ENCODE data around the gene SRRM3.
A peak's percentile ranks its signal among the peaks of the same experiment; 100 is the strongest.

The SRRM3 gene

DNA sequence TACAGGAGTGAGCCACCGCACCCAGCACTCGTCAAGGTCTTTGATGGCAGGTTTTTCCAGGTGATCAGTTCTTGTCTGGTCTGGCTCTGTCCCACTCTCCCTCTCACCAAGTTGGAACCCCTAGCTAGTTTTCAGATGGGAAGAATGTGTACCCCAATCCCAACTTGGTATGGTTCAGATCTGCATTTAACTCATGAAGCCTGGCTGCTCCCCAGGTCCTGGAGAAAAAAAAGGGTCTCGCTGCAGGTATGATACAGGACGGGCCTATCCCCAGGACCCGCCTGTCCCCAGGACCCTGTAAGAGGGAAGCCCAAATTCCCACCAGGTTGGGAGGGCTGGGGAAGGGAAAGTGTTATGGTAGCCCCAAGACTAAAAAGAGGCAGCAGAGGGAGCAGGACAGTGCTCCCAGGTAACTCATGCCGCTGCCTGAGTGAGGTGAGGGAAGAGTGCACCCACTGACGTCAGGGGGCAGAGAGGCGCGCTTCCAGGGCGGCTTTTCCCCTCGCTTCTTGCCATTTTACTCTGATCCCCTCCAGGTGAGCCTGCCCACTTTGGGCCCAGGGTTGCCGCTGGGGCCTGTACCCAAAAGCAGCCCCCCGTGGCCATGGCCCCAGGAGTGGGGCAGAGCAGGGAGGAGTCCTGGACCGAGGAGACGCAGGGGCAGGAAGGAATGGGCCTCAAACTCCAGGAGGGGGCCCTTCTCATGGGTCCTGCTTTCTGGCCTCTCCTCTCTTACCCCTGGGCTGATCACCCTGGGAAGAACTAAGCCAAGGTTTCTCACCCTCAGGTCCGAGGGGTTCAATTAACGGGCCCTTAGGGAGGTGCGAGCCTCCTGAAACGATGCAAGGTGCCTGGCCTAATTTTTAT is 36.4 kb upstream of the SRRM3 start:
- no peak for DNase-seq (ENCODE audit: low spot score)

DNA sequence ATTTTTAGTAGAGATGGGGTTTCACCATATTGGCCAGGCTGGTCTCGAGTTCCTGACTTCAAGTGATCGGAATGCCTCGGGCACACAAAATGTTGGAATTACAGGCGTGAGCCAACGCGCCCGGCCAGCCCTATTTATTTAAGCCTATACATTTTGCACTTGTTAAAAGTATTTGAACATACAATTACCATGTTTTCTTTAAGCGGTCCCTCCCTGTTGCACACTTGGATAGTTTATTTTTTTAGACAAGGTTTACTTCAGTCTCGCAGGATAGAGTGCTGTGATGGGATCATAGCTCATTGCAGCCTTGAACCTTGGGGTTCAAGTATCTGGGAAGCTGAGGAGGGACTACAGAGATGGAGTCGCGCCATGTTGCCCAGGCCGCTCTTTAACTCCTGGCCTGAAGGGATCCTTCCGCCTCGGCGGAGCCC is 35.7 kb upstream of the SRRM3 start:
- Histone ChIP-seq H4K8ac (ENCODE audit: low read depth, low read length) (no peak overlapping the region), H2AFZ (ENCODE audit: low read length) (peak overlapping the region; percentile 96), H2BK5ac (ENCODE audit: low read length) (no peak overlapping the region), H2AK5ac (ENCODE audit: low read depth, low read length) (no peak overlapping the region), H3K27me3 (ENCODE audit: control insufficient read depth in 3 of 3, insufficient read depth in 3 of 3, low read depth in 1 of 3, low read length in 3 of 3) (no peaks in the 10 kb centered on the region), H3K4me1 (ENCODE audit: control insufficient read depth in 2 of 2, insufficient read depth in 1 of 2, low read depth in 1 of 2, low read length in 2 of 2) (no peaks in the 10 kb centered on the region), H3K27ac (replicated peaks; ENCODE audit: low read length) (no peak overlapping the region), H3K79me1 (ENCODE audit: low read depth, low read length) (no peaks in the 10 kb centered on the region), H4K91ac (ENCODE audit: low read depth, low read length, poor library complexity) (no peak overlapping the region), H3K14ac (ENCODE audit: low read length) (no peak overlapping the region), H3K18ac (ENCODE audit: low read length) (peak overlapping the region; percentile 72), H2BK12ac (ENCODE audit: low read length) (no peak overlapping the region), H3K4ac (ENCODE audit: low read length) (no peak overlapping the region), H3K36me3 (replicated peaks in 1 of 2; ENCODE audit: control insufficient read depth in 2 of 2, insufficient read depth in 2 of 2, low read length in 2 of 2) (no peaks in the 10 kb centered on the region), H3K4me3 (ENCODE audit: low read length in 2 of 2) (peak overlapping the region in 1 of 2 donors; percentile 26), H3K4me2 (ENCODE audit: insufficient read depth, low read length, poor library complexity, severe bottlenecking) (no peak overlapping the region), H3K9ac (ENCODE audit: low read depth, low read length, poor library complexity) (no peak overlapping the region), H2BK15ac (ENCODE audit: low read length) (no peak overlapping the region), H3K23ac (ENCODE audit: low read depth, low read length, poor library complexity) (no peak overlapping the region), H3K9me3 (replicated peaks in 1 of 2; ENCODE audit: control insufficient read depth in 2 of 2, insufficient read depth in 1 of 2, low read depth in 1 of 2, low read length in 2 of 2) (no peaks in the 10 kb centered on the region), H2BK120ac (ENCODE audit: low read depth, low read length) (no peak overlapping the region)
- no CpG with 5 or more reads among the region's 15 CpGs for WGBS, 2 donors (ENCODE audit: extremely low coverage in 2 of 2, insufficient read length in 2 of 2, insufficient replicate concordance in 1 of 2)
- no peak for DNase-seq (ENCODE audit: low spot score)

More for the DNA sequence above, 36.4 kb upstream of the SRRM3 start:
- H3K23ac ChIP-seq (ENCODE audit: low read depth, low read length, poor library complexity) = no peak overlapping the region
- no peak overlapping the region for H3K4ac ChIP-seq (ENCODE audit: low read length)
- no peak overlapping the region for H3K14ac ChIP-seq (ENCODE audit: low read length)
- H3K36me3 ChIP-seq (replicated peaks in 1 of 2; ENCODE audit: control insufficient read depth in 2 of 2, insufficient read depth in 2 of 2, low read length in 2 of 2) = no peaks in the 10 kb centered on the region
- H3K79me1 ChIP-seq (ENCODE audit: low read depth, low read length) = no peaks in the 10 kb centered on the region
- H2BK12ac ChIP-seq (ENCODE audit: low read length) = no peak overlapping the region
- no peak overlapping the region for H4K8ac ChIP-seq (ENCODE audit: low read depth, low read length)
- H2AFZ ChIP-seq (ENCODE audit: low read length) = no peak overlapping the region
- H2AK5ac ChIP-seq (ENCODE audit: low read depth, low read length) = peak overlapping the region; percentile 75
- H3K27ac ChIP-seq (replicated peaks; ENCODE audit: low read length) = no peak overlapping the region
- H2BK15ac ChIP-seq (ENCODE audit: low read length) = no peak overlapping the region
- H3K4me1 ChIP-seq (ENCODE audit: control insufficient read depth in 2 of 2, insufficient read depth in 1 of 2, low read depth in 1 of 2, low read length in 2 of 2) = no peaks in the 10 kb centered on the region
- no peak overlapping the region for H3K4me2 ChIP-seq (ENCODE audit: insufficient read depth, low read length, poor library complexity, severe bottlenecking)
- no peak overlapping the region for H2BK5ac ChIP-seq (ENCODE audit: low read length)
- no peaks in the 10 kb centered on the region for H3K27me3 ChIP-seq (ENCODE audit: control insufficient read depth in 3 of 3, insufficient read depth in 3 of 3, low read depth in 1 of 3, low read length in 3 of 3)
- no peak overlapping the region for H4K91ac ChIP-seq (ENCODE audit: low read depth, low read length, poor library complexity)
- no CpG with 5 or more reads among the region's 19 CpGs for WGBS, 2 donors (ENCODE audit: extremely low coverage in 2 of 2, insufficient read length in 2 of 2, insufficient replicate concordance in 1 of 2)
- H3K9ac ChIP-seq (ENCODE audit: low read depth, low read length, poor library complexity) = no peak overlapping the region
- H3K9me3 ChIP-seq (replicated peaks in 1 of 2; ENCODE audit: control insufficient read depth in 2 of 2, insufficient read depth in 1 of 2, low read depth in 1 of 2, low read length in 2 of 2) = no peaks in the 10 kb centered on the region
- H3K4me3 ChIP-seq (ENCODE audit: low read length in 2 of 2) = no peak overlapping the region
- H2BK120ac ChIP-seq (ENCODE audit: low read depth, low read length) = no peak overlapping the region
- H3K18ac ChIP-seq (ENCODE audit: low read length) = no peak overlapping the region

GRCh38 chr7:76166404-76167255 is 35.1 kb upstream of the SRRM3 start:
- no peak overlapping the region for H2BK120ac ChIP-seq (ENCODE audit: low read depth, low read length)
- no peak overlapping the region for H2BK15ac ChIP-seq (ENCODE audit: low read length)
- peak overlapping the region; percentile 50 for H3K23ac ChIP-seq (ENCODE audit: low read depth, low read length, poor library complexity)
- no peak overlapping the region for H2BK12ac ChIP-seq (ENCODE audit: low read length)
- H4K8ac ChIP-seq (ENCODE audit: low read depth, low read length) = no peak overlapping the region
- no peaks in the 10 kb centered on the region for H3K9me3 ChIP-seq (replicated peaks in 1 of 2; ENCODE audit: control insufficient read depth in 2 of 2, insufficient read depth in 1 of 2, low read depth in 1 of 2, low read length in 2 of 2)
- H3K27me3 ChIP-seq (ENCODE audit: control insufficient read depth in 3 of 3, insufficient read depth in 3 of 3, low read depth in 1 of 3, low read length in 3 of 3) = no peaks in the 10 kb centered on the region
- peak overlapping the region; percentile 96 for H2AFZ ChIP-seq (ENCODE audit: low read length)
- H3K79me1 ChIP-seq (ENCODE audit: low read depth, low read length) = no peaks in the 10 kb centered on the region
- H3K4me1 ChIP-seq (ENCODE audit: control insufficient read depth in 2 of 2, insufficient read depth in 1 of 2, low read depth in 1 of 2, low read length in 2 of 2) = no peaks in the 10 kb centered on the region
- DNase-seq (ENCODE audit: low spot score) = peak; percentile 93
- peak overlapping the region; percentile 98 for H3K9ac ChIP-seq (ENCODE audit: low read depth, low read length, poor library complexity)
- no peak overlapping the region for H4K91ac ChIP-seq (ENCODE audit: low read depth, low read length, poor library complexity)
- H3K36me3 ChIP-seq (replicated peaks in 1 of 2; ENCODE audit: control insufficient read depth in 2 of 2, insufficient read depth in 2 of 2, low read length in 2 of 2) = no peaks in the 10 kb centered on the region
- peak overlapping the region; percentile 75 for H3K27ac ChIP-seq (replicated peaks; ENCODE audit: low read length)
- H2AK5ac ChIP-seq (ENCODE audit: low read depth, low read length) = no peak overlapping the region
- WGBS, 2 donors (ENCODE audit: extremely low coverage in 2 of 2, insufficient read length in 2 of 2, insufficient replicate concordance in 1 of 2) = no CpG with 5 or more reads among the region's 67 CpGs
- H2BK5ac ChIP-seq (ENCODE audit: low read length) = peak overlapping the region; percentile 19
- no peak overlapping the region for H3K4ac ChIP-seq (ENCODE audit: low read length)
- peak overlapping the region; percentile 69 for H3K4me2 ChIP-seq (ENCODE audit: insufficient read depth, low read length, poor library complexity, severe bottlenecking)
- H3K14ac ChIP-seq (ENCODE audit: low read length) = no peak overlapping the region
- H3K4me3 ChIP-seq (ENCODE audit: low read length in 2 of 2) = peak overlapping the region; percentile 58 to 94
- peak overlapping the region; percentile 94 for H3K18ac ChIP-seq (ENCODE audit: low read length)
